Stomach (tissue), 4 donors: ENCODE data around the gene TINCR.

ENCODE experiments used
- CTCF ChIP-seq, 7 experiments: fragments of 450-650 bp in 4 of 7; fragments of 200-600 bp in 3 of 7; sonication (generic) in 3 of 7; IDR thresholded peaks; one replicate each; pipeline ENCODE4 v1.5.1; 2016 to 2019; ENCODE audit warnings: antibody characterized with exemption in 7 of 7, control low read depth in 2 of 7, mild to moderate bottlenecking in 1 of 7
- EP300 ChIP-seq: sonication (generic); formaldehyde crosslinking; IDR thresholded peaks from one replicate; pipeline ENCODE4 v1.6.1; 2017; ENCODE audit warnings: antibody characterized with exemption
- POLR2A ChIP-seq, 4 donors: fragments of 450-650 bp; IDR thresholded peaks; one replicate each; pipeline ENCODE4 v1.6.1; 2016; ENCODE audit warnings: antibody characterized with exemption in 4 of 4, control low read depth in 2 of 4, mild to moderate bottlenecking in 1 of 4, moderate library complexity in 1 of 4

DNA sequence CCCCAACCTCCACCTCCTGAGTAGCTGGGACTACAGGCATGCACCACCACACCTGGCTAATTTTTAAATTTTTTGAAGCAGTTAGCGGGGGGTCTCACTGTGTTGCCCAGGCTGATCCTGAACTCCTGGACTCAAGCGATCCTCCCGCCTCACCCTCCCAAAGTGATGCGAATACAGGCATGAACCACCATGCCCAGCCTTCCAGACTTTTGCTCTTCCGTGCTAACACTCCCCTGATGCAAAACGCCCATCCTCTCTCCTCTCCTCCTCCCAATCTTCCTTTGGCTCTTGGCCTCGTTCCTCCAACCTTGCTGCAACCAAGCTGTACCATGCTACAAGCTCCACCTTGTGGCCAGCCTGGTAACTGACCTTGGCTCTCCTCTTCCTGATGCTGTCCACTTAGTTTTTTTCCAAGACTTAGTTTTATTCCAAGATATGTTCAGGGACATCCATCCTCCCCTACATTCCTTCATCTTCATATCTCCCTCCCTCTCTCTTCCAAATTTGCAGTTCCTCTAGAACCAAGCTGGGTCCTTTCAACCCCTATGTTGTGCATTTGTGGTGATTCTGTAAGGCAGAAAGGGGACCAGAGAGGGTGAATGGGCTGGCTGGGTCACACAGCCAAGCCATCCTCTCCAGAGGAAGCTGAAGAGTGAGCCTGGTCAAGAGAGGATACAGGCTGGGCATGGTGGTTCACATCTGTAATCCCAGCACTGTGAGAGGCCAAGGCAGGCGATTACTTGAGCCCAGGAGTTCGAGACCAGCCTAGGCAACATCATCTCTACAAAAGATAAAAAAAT lies 32.8 kb downstream of the TINCR start:
- no peak for TF ChIP-seq CTCF (IDR thresholded peaks at IDR 0.05)
- TF ChIP-seq POLR2A (IDR thresholded peaks at IDR 0.05): no peak
- no peak for TF ChIP-seq EP300
